Mammary epithelial cell (primary cell): ENCODE results near the gene FANCC.

Experiments
- EZH2 ChIP-seq: IDR thresholded peaks from 2 replicates; pipeline ENCODE4 v1.6.1; 2012; ENCODE audit warnings: low read length, inconsistent platforms, borderline replicate concordance
- TF ChIP-seq, protein P1 (sequence below), 2 donors: IDR thresholded peaks in 1 of 2; conservative IDR thresholded peaks in 1 of 2; 2 replicates each; pipeline ENCODE4 v1.5.1; 2011 to 2012; ENCODE audit warnings: inconsistent platforms in 2 of 2, low read length in 2 of 2, mild to moderate bottlenecking in 2 of 2, control low read depth in 1 of 2, low read depth in 1 of 2; ENCODE audit not compliant: insufficient read depth in 1 of 2; ENCODE audit errors: extremely low read depth in 1 of 2

GRCh38 chr9:95109456-95109855 is 208.1 kb downstream of the FANCC start:
- TF ChIP-seq, protein P1, sequence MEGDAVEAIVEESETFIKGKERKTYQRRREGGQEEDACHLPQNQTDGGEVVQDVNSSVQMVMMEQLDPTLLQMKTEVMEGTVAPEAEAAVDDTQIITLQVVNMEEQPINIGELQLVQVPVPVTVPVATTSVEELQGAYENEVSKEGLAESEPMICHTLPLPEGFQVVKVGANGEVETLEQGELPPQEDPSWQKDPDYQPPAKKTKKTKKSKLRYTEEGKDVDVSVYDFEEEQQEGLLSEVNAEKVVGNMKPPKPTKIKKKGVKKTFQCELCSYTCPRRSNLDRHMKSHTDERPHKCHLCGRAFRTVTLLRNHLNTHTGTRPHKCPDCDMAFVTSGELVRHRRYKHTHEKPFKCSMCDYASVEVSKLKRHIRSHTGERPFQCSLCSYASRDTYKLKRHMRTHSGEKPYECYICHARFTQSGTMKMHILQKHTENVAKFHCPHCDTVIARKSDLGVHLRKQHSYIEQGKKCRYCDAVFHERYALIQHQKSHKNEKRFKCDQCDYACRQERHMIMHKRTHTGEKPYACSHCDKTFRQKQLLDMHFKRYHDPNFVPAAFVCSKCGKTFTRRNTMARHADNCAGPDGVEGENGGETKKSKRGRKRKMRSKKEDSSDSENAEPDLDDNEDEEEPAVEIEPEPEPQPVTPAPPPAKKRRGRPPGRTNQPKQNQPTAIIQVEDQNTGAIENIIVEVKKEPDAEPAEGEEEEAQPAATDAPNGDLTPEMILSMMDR (conservative IDR thresholded peaks at IDR 0.05 in 1 of 2, IDR thresholded peaks at IDR 0.05 in 1 of 2; ENCODE audit: extremely low read depth in 1 of 2, insufficient read depth in 1 of 2, low read depth in 1 of 2, low read length in 2 of 2): no peak
- TF ChIP-seq EZH2: no peak
